GM18520 (cell line): ENCODE results near the gene GDNF.

Source experiments
- ATAC-seq: cut with Tn5 transposase; IDR thresholded peaks from one replicate; pipeline ENCODE4 v1.9.1; 2021; ENCODE audit not compliant: unreplicated experiment

GDNF gene

GRCh38 chr5:37847978-37848425, 8.2 kb upstream of the GDNF start:
- peak; percentile 83 for ATAC-seq

GRCh38 chr5:37846786-37847310, 7.0 kb upstream of the GDNF start:
- ATAC-seq, result no peak

- no peak for ATAC-seq
Observed at GRCh38 chr5:37844009-37844408, 4.2 kb upstream of the GDNF start.

- ATAC-seq, result no peak
Observed at GRCh38 chr5:37842048-37842447, 2.2 kb upstream of the GDNF start.

- ATAC-seq, result no peak
Observed at GRCh38 chr5:37841203-37841602, 1.4 kb upstream of the GDNF start.

- ATAC-seq, result no peak
Observed at GRCh38 chr5:37840053-37841034, 503 bp upstream of the GDNF start.

- ATAC-seq, result no peak
Observed at GRCh38 chr5:37838933-37839341, 904 bp downstream of the GDNF start.

GRCh38 chr5:37838152-37838932, 1.5 kb downstream of the GDNF start:
- ATAC-seq, result no peak

- no peak for ATAC-seq
Observed at GRCh38 chr5:37837414-37838032, 2.3 kb downstream of the GDNF start.

- ATAC-seq, result no peak
Observed at GRCh38 chr5:37836592-37837413, 3.0 kb downstream of the GDNF start.

- no peak for ATAC-seq
Observed at GRCh38 chr5:37836235-37836591, 3.6 kb downstream of the GDNF start.

GRCh38 chr5:37835380-37835973, 4.4 kb downstream of the GDNF start:
- no peak for ATAC-seq

- ATAC-seq, result no peak
Observed at GRCh38 chr5:37834542-37835379, 5.1 kb downstream of the GDNF start.

GRCh38 chr5:37833990-37834389, 5.9 kb downstream of the GDNF start:
- ATAC-seq, result no peak

- ATAC-seq, result no peak
Observed at GRCh38 chr5:37831821-37832534, 7.9 kb downstream of the GDNF start.

- no peak for ATAC-seq
Observed at GRCh38 chr5:37830348-37830747, 9.5 kb downstream of the GDNF start.

- ATAC-seq, result no peak
Observed at GRCh38 chr5:37825334-37825915, 14.4 kb downstream of the GDNF start.
